DOHH2 (cell line): ENCODE results near the gene FBXW12.

Experiments used
- H3F3A ChIP-seq: fragments of 200-600 bp; sonication (generic), shearing (Covaris generic); 2 replicates; pipeline ENCODE4 v1.6.0; 2016; ENCODE audit warnings: antibody characterized with exemption, mild to moderate bottlenecking; ENCODE audit not compliant: control insufficient read depth, insufficient read depth
- H3K27ac ChIP-seq: fragments of 200-600 bp; sonication (generic); 2 replicates; pipeline ENCODE4 v1.5.1; 2014; ENCODE audit warnings: low read depth, mild to moderate bottlenecking, low read length, moderate library complexity
- H3K27me3 ChIP-seq: fragments of 200-600 bp; sonication (generic); 2 replicates; pipeline ENCODE4 v1.6.1; 2014; ENCODE audit warnings: mild to moderate bottlenecking, low read length, mixed read lengths; ENCODE audit not compliant: control insufficient read depth
- H3K36me3 ChIP-seq: fragments of 200-600 bp; sonication (generic); 2 replicates; pipeline ENCODE4 v1.6.1; 2014; ENCODE audit warnings: mild to moderate bottlenecking, low read length, moderate library complexity, mixed read lengths; ENCODE audit not compliant: control insufficient read depth
- H3K4me1 ChIP-seq: fragments of 200-600 bp; sonication (generic); 2 replicates; pipeline ENCODE4 v1.6.1; 2014; ENCODE audit warnings: mild to moderate bottlenecking, low read length, mixed read lengths; ENCODE audit not compliant: control insufficient read depth
- H3K4me2 ChIP-seq: fragments of 200-600 bp; sonication (generic); 2 replicates; pipeline ENCODE4 v1.6.0; 2014; ENCODE audit warnings: mild to moderate bottlenecking, low read length, moderate library complexity
- H3K4me3 ChIP-seq: fragments of 200-600 bp; sonication (generic); 2 replicates; pipeline ENCODE4 v1.5.1; 2014; ENCODE audit warnings: mild to moderate bottlenecking, low read length, mixed read lengths
- H3K79me2 ChIP-seq: fragments of 200-600 bp; sonication (generic); 2 replicates; pipeline ENCODE4 v1.6.1; 2014; ENCODE audit warnings: mild to moderate bottlenecking, low read length, mixed read lengths; ENCODE audit not compliant: control insufficient read depth
- H3K9me2 ChIP-seq: fragments of 200-600 bp; sonication (generic); replicated peaks from 2 replicates; pipeline ENCODE4 v1.6.1; 2014; ENCODE audit warnings: mild to moderate bottlenecking, low read length, mixed read lengths; ENCODE audit not compliant: control insufficient read depth
- H3K9me3 ChIP-seq: fragments of 200-600 bp; sonication (generic); 2 replicates; pipeline ENCODE4 v1.6.1; 2014; ENCODE audit warnings: antibody characterized with exemption, low read length, mixed read lengths; ENCODE audit not compliant: control insufficient read depth, insufficient read depth
- H4K20me1 ChIP-seq: fragments of 200-600 bp; sonication (generic); 2 replicates; pipeline ENCODE4 v1.6.0; 2014; ENCODE audit warnings: low read depth, mild to moderate bottlenecking, antibody characterized with exemption, low read length, moderate library complexity; ENCODE audit not compliant: control insufficient read depth, insufficient read depth
- EZH2phosphoT487 ChIP-seq: fragments of 200-600 bp; sonication (generic); IDR thresholded peaks from 2 replicates; pipeline ENCODE4 v1.6.1; 2017; ENCODE audit warnings: borderline replicate concordance, mild to moderate bottlenecking, antibody characterized with exemption, low read length, moderate library complexity, mixed read lengths
- TF ChIP-seq, protein P1 (sequence below): fragments of 200-600 bp; sonication (generic); IDR thresholded peaks from one replicate; pipeline ENCODE4 v1.5.1; 2014; ENCODE audit warnings: antibody characterized with exemption, mild to moderate bottlenecking, low read depth, low read length; ENCODE audit not compliant: poor library complexity, severe bottlenecking

The FBXW12 gene

DNA sequence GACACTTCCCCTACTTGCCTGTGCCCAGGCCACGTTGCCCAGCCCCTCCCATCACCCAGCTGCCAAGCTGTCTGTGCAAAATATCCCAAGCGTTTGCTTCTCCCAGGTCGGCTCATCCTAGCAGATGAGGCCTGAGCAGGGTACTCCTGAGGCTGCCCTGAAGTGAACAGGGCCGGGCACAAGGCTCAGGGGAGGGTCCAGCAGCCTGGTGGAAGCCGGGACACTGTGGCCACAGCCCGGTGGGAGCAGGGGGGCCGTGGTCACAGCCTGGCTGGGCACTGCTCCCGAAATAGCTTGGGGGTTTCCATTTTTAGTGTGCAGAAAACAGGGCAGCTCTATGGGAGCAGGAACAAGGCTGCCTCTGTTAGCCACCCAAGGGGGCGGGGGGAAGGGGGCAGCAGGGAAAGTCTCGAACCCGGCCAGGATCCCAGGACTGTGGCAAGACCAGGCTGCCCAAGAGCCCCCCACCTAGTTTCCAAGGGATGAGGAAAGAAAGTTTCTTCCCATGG is 54.4 kb downstream of the FBXW12 start:
- Histone ChIP-seq H3F3A (no peaks in the 10 kb centered on the region), H3K36me3 (peaks cover 4% of the 10 kb centered on the region; the same call in 1 of the 2 replicates), H3K27ac (no peak overlapping the region), H3K79me2 (no peaks in the 10 kb centered on the region), H3K4me1 (peaks cover 9% of the 10 kb centered on the region), H3K27me3 (peaks cover 16% of the 10 kb centered on the region), H3K4me3 (no peak overlapping the region), H3K4me2 (no peak overlapping the region), H4K20me1 (no peaks in the 10 kb centered on the region), H3K9me3 (no peaks in the 10 kb centered on the region), H3K9me2 (no peaks in the 10 kb centered on the region)
- no peak for TF ChIP-seq EZH2phosphoT487
- TF ChIP-seq, protein P1, sequence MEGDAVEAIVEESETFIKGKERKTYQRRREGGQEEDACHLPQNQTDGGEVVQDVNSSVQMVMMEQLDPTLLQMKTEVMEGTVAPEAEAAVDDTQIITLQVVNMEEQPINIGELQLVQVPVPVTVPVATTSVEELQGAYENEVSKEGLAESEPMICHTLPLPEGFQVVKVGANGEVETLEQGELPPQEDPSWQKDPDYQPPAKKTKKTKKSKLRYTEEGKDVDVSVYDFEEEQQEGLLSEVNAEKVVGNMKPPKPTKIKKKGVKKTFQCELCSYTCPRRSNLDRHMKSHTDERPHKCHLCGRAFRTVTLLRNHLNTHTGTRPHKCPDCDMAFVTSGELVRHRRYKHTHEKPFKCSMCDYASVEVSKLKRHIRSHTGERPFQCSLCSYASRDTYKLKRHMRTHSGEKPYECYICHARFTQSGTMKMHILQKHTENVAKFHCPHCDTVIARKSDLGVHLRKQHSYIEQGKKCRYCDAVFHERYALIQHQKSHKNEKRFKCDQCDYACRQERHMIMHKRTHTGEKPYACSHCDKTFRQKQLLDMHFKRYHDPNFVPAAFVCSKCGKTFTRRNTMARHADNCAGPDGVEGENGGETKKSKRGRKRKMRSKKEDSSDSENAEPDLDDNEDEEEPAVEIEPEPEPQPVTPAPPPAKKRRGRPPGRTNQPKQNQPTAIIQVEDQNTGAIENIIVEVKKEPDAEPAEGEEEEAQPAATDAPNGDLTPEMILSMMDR = no peak

DNA sequence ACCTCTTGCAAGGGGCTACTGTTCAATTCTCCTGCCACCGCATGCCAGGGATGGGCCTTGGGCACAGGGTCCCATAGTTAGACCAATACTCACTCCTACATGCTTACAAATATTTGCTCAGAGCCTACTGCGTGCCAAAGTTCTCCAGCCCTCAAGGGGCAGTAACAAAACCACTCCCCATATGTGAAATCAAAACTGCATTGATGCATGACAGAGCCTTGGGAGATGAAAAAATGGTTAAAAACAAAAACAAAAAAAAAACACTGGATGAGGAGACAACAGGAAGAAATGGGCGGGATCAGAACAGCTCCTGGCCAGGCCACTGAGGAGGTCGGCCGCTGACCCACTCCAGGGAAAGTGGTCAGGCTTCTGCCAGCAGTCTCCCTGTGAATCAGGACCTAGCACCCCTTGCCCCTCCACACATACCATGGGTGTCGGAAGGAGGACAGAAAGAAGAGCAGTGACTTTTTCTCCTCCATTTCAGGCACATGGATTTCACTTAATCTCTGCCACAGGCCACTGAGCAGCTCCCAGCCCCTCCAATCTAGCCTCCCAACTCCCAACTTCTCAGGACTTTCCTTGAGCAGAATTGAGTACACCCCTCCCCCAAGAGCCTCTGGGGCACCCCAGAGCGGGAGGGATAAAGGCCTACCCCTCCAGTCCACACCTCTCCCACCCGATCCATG is 55.1 kb downstream of the FBXW12 start:
- Histone ChIP-seq H3F3A (no peaks in the 10 kb centered on the region), H3K9me3 (no peaks in the 10 kb centered on the region), H3K27ac (no peak overlapping the region), H3K4me2 (no peak overlapping the region), H3K79me2 (no peaks in the 10 kb centered on the region), H3K9me2 (no peaks in the 10 kb centered on the region), H3K36me3 (peaks cover 10% of the 10 kb centered on the region), H4K20me1 (no peaks in the 10 kb centered on the region), H3K4me1 (peaks cover 9% of the 10 kb centered on the region), H3K4me3 (no peak overlapping the region), H3K27me3 (peaks cover 16% of the 10 kb centered on the region)
- TF ChIP-seq, protein P1 = no peak
- no peak for TF ChIP-seq EZH2phosphoT487

DNA sequence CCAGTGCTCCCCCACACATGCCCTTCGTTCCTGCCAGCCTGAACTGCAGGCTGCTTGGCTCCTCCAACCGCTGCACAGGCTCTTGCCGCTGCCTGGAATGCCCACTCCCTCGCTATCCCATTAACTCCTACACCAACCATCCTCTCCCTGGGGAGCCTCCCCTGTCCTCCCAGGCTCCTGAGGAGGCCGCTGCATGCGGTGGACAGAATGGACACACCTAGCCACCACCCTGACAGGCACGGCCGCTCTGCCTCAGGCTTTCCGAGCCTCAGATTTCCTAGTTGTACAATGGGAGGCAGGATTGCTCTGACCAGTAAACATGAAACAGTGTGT is 55.6 kb downstream of the FBXW12 start:
- Histone ChIP-seq H3K27me3 (peaks cover 16% of the 10 kb centered on the region), H3K36me3 (peaks cover 15% of the 10 kb centered on the region), H3K9me3 (no peaks in the 10 kb centered on the region), H3K4me1 (peaks cover 9% of the 10 kb centered on the region), H3K9me2 (no peaks in the 10 kb centered on the region), H3K27ac (no peak overlapping the region), H3K4me3 (no peak overlapping the region), H3K79me2 (no peaks in the 10 kb centered on the region), H4K20me1 (no peaks in the 10 kb centered on the region), H3F3A (no peaks in the 10 kb centered on the region), H3K4me2 (no peak overlapping the region)
- TF ChIP-seq, protein P1 = no peak
